NT2/D1 (cell line): ENCODE results near the gene PSMD3.

ENCODE experiments used
- DNase-seq: peaks from one replicate; pipeline ENCODE4 v3.0.0-alpha.2; 2011; ENCODE audit warnings: low read depth, low spot score
- H3K27me3 ChIP-seq: 2 replicates; pipeline ENCODE4 v1.6.0; 2011; ENCODE audit warnings: mild to moderate bottlenecking; ENCODE audit not compliant: insufficient read length, insufficient read depth
- H3K36me3 ChIP-seq: 2 replicates; pipeline ENCODE4 v1.6.1; 2011; ENCODE audit warnings: mild to moderate bottlenecking, low read length, mixed read lengths; ENCODE audit not compliant: insufficient read depth, insufficient read length
- H3K4me1 ChIP-seq: 2 replicates; pipeline ENCODE4 v1.5.1; 2011; ENCODE audit not compliant: insufficient read depth, insufficient read length
- H3K4me3 ChIP-seq: 2 replicates; pipeline ENCODE4 v1.5.1; 2011; ENCODE audit warnings: low read depth; ENCODE audit not compliant: insufficient read length
- H3K9ac ChIP-seq: 2 replicates; pipeline ENCODE4 v1.6.0; 2011; ENCODE audit warnings: low read depth; ENCODE audit not compliant: insufficient read length
- H3K9me3 ChIP-seq: 2 replicates; pipeline ENCODE4 v1.5.1; 2011; ENCODE audit warnings: mild to moderate bottlenecking, low read length; ENCODE audit not compliant: insufficient read depth
- SUZ12 ChIP-seq: IDR thresholded peaks from 2 replicates; pipeline ENCODE4 v1.6.1; 2011; ENCODE audit not compliant: insufficient read length, insufficient read depth; ENCODE audit errors: extremely low read depth
- YY1 ChIP-seq: IDR thresholded peaks from 2 replicates; pipeline ENCODE4 v1.6.1; 2011; ENCODE audit not compliant: insufficient read length, insufficient read depth
- ZNF274 ChIP-seq: IDR thresholded peaks from 2 replicates; pipeline ENCODE4 v1.6.1; 2011; ENCODE audit warnings: mild to moderate bottlenecking, low read depth, low read length

PSMD3 gene

GRCh38 chr17:40032322-40033320 is 52.0 kb downstream of the PSMD3 start:
- Histone ChIP-seq H3K4me1 (peaks cover 6% of the 10 kb centered on the region), H3K9me3 (no peaks in the 10 kb centered on the region), H3K4me3 (no peak overlapping the region), H3K36me3 (peaks cover 86% of the 10 kb centered on the region), H3K9ac (no peak overlapping the region), H3K27me3 (no peaks in the 10 kb centered on the region)
- TF ChIP-seq ZNF274: no peak
- no peak for TF ChIP-seq YY1
- no peak for TF ChIP-seq SUZ12
- DNase-seq: no peak

DNA sequence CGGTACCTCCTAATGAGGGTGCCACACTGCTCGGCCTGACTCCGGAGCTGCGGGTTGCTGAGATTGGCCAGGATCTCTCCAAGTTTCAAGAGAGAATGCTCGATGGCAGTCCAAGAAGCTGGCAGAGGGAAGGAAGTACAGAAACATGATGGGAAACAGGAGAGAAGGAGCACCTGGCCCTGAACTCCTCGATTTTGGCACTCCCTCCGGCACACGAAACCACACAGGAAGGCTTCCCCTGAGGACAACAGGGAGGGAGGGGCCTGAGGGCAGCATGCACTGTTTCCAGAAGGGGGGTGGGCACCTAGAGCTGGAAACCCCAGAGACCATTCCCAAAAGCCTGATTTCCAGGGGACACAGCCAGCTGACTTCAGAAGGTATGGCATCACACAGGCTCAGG is 52.7 kb downstream of the PSMD3 start:
- TF ChIP-seq SUZ12 (no peak), YY1 (no peak), ZNF274 (no peak)
- no peak overlapping the region for H3K9ac ChIP-seq
- no peaks in the 10 kb centered on the region for H3K9me3 ChIP-seq
- H3K36me3 ChIP-seq: peaks cover 81% of the 10 kb centered on the region
- peaks cover 6% of the 10 kb centered on the region for H3K4me1 ChIP-seq
- no peaks in the 10 kb centered on the region for H3K27me3 ChIP-seq
- no peak overlapping the region for H3K4me3 ChIP-seq
- no peak for DNase-seq

GRCh38 chr17:40034426-40035161 is 54.0 kb downstream of the PSMD3 start:
- peaks cover 69% of the 10 kb centered on the region for H3K36me3 ChIP-seq
- H3K9me3 ChIP-seq: no peaks in the 10 kb centered on the region
- DNase-seq: no peak
- no peak for TF ChIP-seq YY1
- no peak for TF ChIP-seq SUZ12
- TF ChIP-seq ZNF274: no peak
- H3K27me3 ChIP-seq: no peaks in the 10 kb centered on the region
- H3K9ac ChIP-seq: peak overlapping the region; percentile 65
- H3K4me3 ChIP-seq: no peak overlapping the region
- peaks cover 6% of the 10 kb centered on the region for H3K4me1 ChIP-seq

GRCh38 chr17:40035162-40035559 is 54.6 kb downstream of the PSMD3 start:
- peak; percentile 52 for DNase-seq
- TF ChIP-seq SUZ12 (no peak), YY1 (no peak), ZNF274 (no peak)
- Histone ChIP-seq H3K9me3 (no peaks in the 10 kb centered on the region), H3K36me3 (peaks cover 63% of the 10 kb centered on the region), H3K4me3 (no peak overlapping the region), H3K9ac (peak overlapping the region; percentile 65), H3K27me3 (no peaks in the 10 kb centered on the region), H3K4me1 (peaks cover 6% of the 10 kb centered on the region)

GRCh38 chr17:40038882-40039513 is 58.4 kb downstream of the PSMD3 start:
- no peak overlapping the region for H3K9ac ChIP-seq
- no peak overlapping the region for H3K4me3 ChIP-seq
- no peaks in the 10 kb centered on the region for H3K9me3 ChIP-seq
- peak; percentile 52 for DNase-seq
- peaks cover 6% of the 10 kb centered on the region for H3K4me1 ChIP-seq
- peaks cover 38% of the 10 kb centered on the region for H3K36me3 ChIP-seq
- no peak for TF ChIP-seq ZNF274
- no peak for TF ChIP-seq YY1
- TF ChIP-seq SUZ12: no peak
- no peaks in the 10 kb centered on the region for H3K27me3 ChIP-seq

DNA sequence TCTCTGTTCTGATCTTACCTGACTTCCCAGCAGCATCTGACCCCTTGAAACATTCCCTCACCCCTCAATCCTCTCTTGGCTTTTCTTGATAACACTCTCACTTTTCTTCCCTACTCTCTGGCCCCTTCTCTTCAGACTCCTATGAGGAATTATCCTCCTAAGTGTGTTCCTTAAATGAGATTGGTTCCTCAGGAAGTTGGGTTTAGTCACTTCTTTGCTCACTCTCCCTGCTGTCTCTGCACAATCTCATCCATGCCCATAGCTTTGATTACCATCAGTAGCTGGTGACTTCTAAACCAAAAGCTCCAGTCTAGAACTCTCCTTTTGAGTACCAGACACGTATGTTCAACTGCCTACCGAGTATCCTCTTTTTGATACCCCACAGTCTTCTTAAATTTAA is 60.6 kb downstream of the PSMD3 start:
- Histone ChIP-seq H3K4me3 (no peak overlapping the region), H3K9me3 (no peaks in the 10 kb centered on the region), H3K36me3 (peaks cover 26% of the 10 kb centered on the region), H3K9ac (no peak overlapping the region), H3K27me3 (no peaks in the 10 kb centered on the region), H3K4me1 (no peaks in the 10 kb centered on the region)
- no peak for DNase-seq
- TF ChIP-seq SUZ12 (no peak), YY1 (no peak), ZNF274 (no peak)
